Activated T-cell treated with anti-CD3 and anti-CD28 coated beads for 4 hours (primary cell): ENCODE data around the gene NMNAT1.
"Not testable (repeated sequence)": the region's sequence is repeated elsewhere in the genome, so short reads cannot be mapped to it uniquely, and the experiment has no call there.

ENCODE experiments used
- DNase-seq: peaks from one replicate; pipeline ENCODE4 v3.0.0-alpha.2; 2020

NMNAT1 gene

DNA sequence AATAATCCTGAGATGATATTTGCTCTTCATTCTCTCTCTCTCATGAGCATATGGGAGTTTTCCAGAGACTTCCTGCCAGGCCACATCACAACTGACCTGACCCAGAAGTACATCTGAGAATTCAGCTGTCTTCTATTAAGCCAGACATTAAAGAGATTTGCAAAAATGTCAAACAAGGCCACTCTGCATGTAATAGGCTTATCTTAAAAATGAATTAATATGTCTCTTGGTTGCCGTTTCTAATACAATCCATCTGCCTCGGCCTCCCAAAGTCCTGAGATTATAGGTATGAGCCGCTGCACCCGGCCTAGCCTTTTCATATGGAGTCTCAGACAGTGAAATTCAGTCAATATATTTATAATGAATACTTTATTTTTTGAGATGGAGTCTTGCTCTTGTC lies 78.7 kb downstream of the NMNAT1 start:
- not testable (repeated sequence) for DNase-seq

DNA sequence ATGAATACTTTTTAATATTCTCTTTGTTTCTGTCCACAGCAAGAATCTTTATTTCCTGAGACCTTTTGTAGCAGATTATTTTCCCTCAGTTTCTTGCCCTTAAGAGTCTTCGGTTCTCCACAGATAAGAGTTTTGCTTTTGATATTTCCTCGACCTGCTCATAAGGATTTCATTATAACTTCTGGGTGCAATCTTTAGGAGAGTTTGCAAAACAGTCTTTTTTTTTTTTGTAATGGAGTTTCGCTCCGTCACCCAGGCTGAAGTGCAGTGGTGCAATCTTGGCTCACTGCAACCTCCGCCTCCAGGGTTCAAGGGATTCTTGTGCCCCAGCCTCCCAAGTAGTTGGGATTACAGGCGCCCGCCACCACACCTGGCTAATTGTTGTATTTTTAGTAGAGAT lies 79.4 kb downstream of the NMNAT1 start:
- DNase-seq, result no peak

DNA sequence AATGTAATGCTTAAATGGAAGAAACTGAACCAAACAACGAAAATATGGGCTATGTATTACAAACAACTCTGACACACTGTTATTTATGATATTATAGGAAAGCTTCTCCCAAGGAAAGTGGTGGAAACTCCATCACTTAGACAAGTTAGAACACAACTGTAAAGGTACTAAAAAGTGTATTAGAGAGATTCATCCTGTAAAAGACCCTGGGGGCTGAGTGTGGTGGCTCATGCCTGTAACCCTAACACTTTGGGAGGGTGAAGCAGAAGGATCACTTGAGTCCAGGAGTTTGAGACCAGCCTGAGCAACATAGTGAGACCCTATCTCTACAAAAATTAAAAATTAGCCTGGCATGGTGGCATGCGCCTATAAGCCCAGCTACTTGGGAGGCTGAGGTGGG lies 82.1 kb downstream of the NMNAT1 start:
- DNase-seq, result no peak

DNA sequence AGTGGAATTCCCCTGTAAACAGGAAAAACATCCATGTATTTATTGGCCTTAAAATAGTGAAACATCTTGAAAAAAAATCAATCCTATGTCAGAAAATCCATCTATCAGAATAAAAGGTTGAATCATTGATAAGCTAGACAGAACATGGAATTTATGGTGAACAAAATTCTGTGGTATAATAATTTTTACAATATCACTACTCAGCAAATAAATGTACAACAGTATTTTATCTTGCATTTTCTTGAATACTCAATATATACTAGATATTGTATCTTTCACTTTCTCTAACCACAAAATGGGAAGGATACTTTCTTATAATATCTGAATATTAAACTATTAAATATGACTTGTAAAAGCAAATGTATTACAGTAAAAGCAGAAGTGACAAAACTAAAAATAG lies 83.8 kb downstream of the NMNAT1 start:
- DNase-seq, result no peak

DNA sequence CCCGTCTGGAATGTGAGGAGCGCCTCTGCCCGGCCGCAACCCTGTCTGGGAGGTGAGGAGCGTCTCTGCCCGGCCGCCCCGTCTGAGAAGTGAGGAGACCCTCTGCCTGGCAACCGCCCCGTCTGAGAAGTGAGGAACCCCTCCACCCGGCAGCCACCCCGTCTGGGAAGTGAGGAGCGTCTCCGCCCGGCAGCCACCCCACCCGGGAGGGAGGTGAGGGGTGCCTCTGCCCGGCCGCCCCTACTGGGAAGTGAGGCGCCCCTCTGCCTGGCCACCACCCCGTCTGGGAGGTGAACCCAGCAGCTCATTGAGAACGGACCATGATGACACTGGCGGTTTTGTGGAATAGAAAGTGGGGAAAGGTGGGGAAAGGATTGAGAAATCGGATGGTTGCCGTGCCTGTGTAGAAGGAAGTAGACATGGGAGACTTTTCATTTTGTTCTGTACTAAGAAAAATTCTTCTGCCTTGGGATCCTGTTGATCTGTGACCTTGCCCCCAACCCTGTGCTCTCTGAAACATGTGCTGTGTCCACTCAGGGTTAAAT lies 85.8 kb downstream of the NMNAT1 start:
- DNase-seq, result not testable (repeated sequence)

DNA sequence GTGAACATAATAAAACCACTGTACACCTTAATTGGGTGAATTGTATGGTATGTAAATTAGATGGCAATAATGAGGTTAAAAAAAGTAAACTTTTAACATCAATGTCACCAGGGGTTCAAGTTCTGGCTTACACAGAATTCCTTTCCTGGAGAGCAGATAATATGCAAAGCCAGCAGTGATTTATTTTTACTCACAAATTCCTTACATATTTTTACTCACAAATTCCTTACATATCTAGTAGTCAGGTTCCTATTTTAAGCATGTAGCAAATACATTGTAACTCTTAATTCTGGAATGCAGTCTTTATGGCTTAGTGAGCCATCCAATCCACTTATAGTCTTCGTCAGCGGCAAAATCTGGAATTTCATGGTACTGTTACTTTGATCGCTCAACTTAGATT lies 88.2 kb downstream of the NMNAT1 start:
- DNase-seq, result no peak

DNA sequence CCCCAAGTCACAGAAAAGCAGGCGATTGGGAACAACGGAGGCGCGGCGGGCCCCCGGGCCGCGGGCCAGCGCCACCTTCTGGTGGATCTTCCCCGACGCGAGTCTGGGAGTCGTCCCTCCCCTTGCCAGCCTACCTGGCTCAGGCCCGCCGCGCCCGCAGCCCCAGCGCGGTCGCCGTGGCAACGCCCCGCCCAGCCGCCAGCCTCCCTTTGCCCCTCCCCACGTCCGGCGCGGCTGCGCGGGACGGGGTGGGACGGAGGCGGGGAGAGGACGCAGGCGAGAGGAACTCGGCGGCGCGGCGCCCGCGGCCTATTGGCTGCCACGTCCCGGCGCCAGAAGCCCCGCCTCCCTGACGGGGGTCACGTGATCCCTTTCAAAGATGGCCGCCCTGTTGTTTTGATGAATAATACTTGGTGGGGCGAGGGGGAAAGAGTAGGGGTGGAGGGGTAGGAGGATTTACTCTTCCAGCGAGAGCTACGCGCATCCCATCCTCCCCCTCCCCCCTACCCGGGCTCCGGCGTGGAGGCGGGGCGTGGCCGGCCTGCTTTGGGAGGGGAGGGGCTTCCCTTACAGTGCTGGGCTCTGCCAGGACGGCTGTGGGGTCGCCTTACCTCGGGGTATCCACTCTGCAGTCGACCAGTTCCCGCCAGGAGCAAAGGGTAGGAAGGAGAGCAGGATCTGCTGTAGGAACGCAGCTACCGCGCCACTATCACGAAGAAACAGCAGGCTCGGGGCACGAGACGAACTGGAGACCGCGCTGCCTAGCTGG lies 89.5 kb downstream of the NMNAT1 start, which contains the start of gene UBE4B:
UBE4B (plus strand) TSS at position 369 of the 769 bp plus-strand sequence. CDS start 713 bp downstream, outside the sequence.
- peak; percentile 98 for DNase-seq

DNA sequence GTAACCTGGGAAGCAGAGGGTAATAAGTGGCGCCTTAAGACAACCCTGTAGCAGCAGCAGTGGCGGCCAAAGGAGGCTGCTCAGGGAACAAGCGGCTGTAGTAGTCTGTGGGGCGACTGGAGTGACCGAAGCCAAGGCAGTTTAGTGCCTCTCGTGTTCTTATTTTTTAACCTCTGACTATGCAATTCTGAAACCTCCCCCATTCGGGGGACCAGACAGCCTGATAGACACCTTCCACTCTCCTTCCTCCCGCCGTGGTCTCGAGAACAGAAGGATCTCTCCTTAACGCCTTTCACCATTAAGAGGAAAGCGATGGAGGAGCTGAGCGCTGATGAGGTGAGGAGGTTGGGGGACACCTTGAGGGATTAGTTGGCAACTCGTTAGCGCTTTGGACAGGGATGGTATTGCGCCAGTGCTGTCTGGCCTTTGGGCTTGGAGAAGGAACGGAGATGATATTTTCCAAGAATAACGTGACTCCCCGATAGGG lies 90.1 kb downstream of the NMNAT1 start:
- DNase-seq, result peak; percentile 4
